Esophagus squamous epithelium (tissue), 5 donors: ENCODE measurements around the gene GATA5. TPM values are rescaled to one million over a fixed set of nuclear protein-coding genes. Genes with fewer than 3 reads are reported as not detected.

Experiments used
- DNase-seq: peaks from one replicate; lab custom pipeline; 2025; lab: John Stamatoyannopoulos, UW
- H3K27ac ChIP-seq, 4 donors: fragments of 200-600 bp; sonication (generic); one replicate each; pipeline ENCODE4 v1.5.1; 2016 to 2019; ENCODE audit warnings: mild to moderate bottlenecking in 1 of 4
- H3K27me3 ChIP-seq, 4 donors: fragments of 200-600 bp; sonication (generic); 1 replicate in 3 of 4; 2 replicates in 1 of 4; pipeline versions ENCODE4 v1.5.1 to v1.6.0; 2017 to 2021; ENCODE audit warnings: antibody characterized with exemption in 1 of 4
- H3K36me3 ChIP-seq, 3 donors: fragments of 200-600 bp; sonication (generic); one replicate each; pipeline ENCODE4 v1.5.1; 2016 to 2019
- H3K4me1 ChIP-seq, 3 donors: fragments of 200-600 bp; sonication (generic); one replicate each; pipeline ENCODE4 v1.5.1; 2017 to 2019
- H3K4me3 ChIP-seq, 4 donors: fragments of 200-600 bp; sonication (generic); 1 replicate in 3 of 4; 2 replicates in 1 of 4; pipeline ENCODE4 v1.5.1; 2016 to 2019; ENCODE audit warnings: mild to moderate bottlenecking in 2 of 4, moderate library complexity in 1 of 4
- H3K9me3 ChIP-seq, 3 donors: fragments of 200-600 bp; sonication (generic); one replicate each; pipeline ENCODE4 v1.5.1; 2016 to 2019
- POLR2A ChIP-seq, 4 donors: fragments of 450-650 bp; IDR thresholded peaks; one replicate each; pipeline ENCODE4 v1.6.1; 2017; ENCODE audit warnings: antibody characterized with exemption in 4 of 4, mild to moderate bottlenecking in 4 of 4, moderate library complexity in 3 of 4
- WGBS, 2 donors: methylation state at CpG; one replicate each; pipeline ENCODE4 v1.1.5; 2018; 5-methylcytosine and 5-hydroxymethylcytosine counted together
- intact Hi-C: fragments of 100-400 bp; cut with DNase I; formaldehyde crosslinking; loops from one replicate; pipeline ENCODE4 v1.15.0; 2022
- total RNA-seq, 4 donors: library from RNA; depleted of rRNA; stranded (reverse); fragments of >200 nt; gene quantifications; one replicate each; pipeline ENCODE4 v1.1.0, GENCODE V29; 2016
- TF ChIP-seq, protein P1 (sequence below), 6 experiments: fragments of 450-650 bp in 4 of 6; fragments of 200-600 bp in 2 of 6; sonication (generic) in 2 of 6; IDR thresholded peaks; one replicate each; pipeline ENCODE4 v1.5.1; 2016 to 2019; ENCODE audit warnings: antibody characterized with exemption in 6 of 6, mild to moderate bottlenecking in 4 of 6, moderate library complexity in 4 of 6
- donor health status: DM: yes; HTN: yes; CAD: no.

Gene GATA5
- total RNA-seq, 4 donors from 2014 or later: 0.19 to 0.85 TPM; not detected in 2

DNA sequence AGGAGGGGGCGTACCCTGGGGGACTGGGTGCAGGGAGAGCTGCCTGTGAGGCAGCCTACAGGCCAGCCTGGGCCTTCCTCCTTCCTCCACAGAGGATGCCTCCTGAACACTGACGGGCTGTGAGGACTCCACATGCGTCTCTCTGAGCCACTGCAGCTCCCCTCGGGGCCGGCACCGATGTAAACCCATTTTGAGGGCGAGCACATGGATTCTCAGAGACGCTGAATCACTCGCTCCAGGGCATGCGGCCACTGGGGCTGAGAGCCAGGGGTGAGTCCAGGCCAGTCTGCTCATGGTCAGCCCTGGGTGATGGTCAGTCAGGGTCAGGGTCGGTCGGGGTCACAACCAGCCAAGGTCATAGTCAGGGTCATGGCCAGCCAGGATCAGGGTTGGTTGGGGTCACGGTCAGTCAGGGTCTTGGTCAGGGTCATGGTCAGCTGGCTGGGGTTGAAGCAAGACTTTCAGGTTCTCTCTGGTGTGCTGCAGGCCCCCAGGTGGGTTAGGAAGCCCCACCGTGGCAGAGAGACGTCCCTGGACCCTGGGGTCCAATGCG is 33.7 kb downstream of the GATA5 start:
- peaks cover 0 to 7% (median 0%) of the 10 kb centered on the region in 3 donors for H3K4me1 ChIP-seq
- H3K27me3 ChIP-seq: peaks cover 0 to 86% (median 0%) of the 10 kb centered on the region in 4 donors
- H3K36me3 ChIP-seq: no peaks in the 10 kb centered on the region
- TF ChIP-seq, protein P1, sequence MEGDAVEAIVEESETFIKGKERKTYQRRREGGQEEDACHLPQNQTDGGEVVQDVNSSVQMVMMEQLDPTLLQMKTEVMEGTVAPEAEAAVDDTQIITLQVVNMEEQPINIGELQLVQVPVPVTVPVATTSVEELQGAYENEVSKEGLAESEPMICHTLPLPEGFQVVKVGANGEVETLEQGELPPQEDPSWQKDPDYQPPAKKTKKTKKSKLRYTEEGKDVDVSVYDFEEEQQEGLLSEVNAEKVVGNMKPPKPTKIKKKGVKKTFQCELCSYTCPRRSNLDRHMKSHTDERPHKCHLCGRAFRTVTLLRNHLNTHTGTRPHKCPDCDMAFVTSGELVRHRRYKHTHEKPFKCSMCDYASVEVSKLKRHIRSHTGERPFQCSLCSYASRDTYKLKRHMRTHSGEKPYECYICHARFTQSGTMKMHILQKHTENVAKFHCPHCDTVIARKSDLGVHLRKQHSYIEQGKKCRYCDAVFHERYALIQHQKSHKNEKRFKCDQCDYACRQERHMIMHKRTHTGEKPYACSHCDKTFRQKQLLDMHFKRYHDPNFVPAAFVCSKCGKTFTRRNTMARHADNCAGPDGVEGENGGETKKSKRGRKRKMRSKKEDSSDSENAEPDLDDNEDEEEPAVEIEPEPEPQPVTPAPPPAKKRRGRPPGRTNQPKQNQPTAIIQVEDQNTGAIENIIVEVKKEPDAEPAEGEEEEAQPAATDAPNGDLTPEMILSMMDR (IDR thresholded peaks at IDR 0.05): no peak
- no peak for TF ChIP-seq POLR2A (IDR thresholded peaks at IDR 0.05)
- H3K27ac ChIP-seq: no peak overlapping the region
- intact Hi-C loops: no loop called here
- DNase-seq: no peak
- WGBS, 2 donors: 80 to 83% methylated on average over 1 to 3 of the region's 16 CpGs
- H3K4me3 ChIP-seq: no peak overlapping the region
- H3K9me3 ChIP-seq: no peaks in the 10 kb centered on the region

DNA sequence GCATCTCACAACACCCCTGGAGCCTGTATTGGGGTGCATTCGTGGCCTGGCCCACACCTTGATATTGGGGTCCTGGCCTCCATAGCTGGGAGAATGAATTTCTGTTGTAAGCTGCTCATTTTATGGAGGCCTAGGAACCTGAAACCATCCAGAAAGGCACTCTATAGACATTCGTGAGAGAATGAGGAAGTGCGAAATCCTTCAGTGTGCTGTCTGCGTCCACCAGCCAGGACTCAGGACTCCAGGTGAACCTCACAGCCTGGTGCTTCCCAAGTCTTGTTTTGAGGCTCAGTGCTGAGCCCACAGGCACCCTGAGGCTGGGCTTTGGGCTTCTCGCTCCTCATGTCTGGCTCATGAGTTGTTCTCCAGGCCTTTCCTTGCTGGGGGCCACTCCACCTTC is 36.6 kb downstream of the GATA5 start:
- Histone ChIP-seq H3K27me3 (peaks cover 0 to 88% (median 0%) of the 10 kb centered on the region in 4 donors), H3K4me3 (no peak overlapping the region), H3K9me3 (no peaks in the 10 kb centered on the region), H3K27ac (no peak overlapping the region), H3K4me1 (peaks cover 0 to 9% (median 0%) of the 10 kb centered on the region in 3 donors), H3K36me3 (no peaks in the 10 kb centered on the region)
- TF ChIP-seq POLR2A (IDR thresholded peaks at IDR 0.05): no peak
- TF ChIP-seq, protein P1 (IDR thresholded peaks at IDR 0.05): no peak
- WGBS, 2 donors: 61 to 80% methylated on average over 4 of the region's 5 CpGs
- intact Hi-C loops: no loop called here
- no peak for DNase-seq

DNA sequence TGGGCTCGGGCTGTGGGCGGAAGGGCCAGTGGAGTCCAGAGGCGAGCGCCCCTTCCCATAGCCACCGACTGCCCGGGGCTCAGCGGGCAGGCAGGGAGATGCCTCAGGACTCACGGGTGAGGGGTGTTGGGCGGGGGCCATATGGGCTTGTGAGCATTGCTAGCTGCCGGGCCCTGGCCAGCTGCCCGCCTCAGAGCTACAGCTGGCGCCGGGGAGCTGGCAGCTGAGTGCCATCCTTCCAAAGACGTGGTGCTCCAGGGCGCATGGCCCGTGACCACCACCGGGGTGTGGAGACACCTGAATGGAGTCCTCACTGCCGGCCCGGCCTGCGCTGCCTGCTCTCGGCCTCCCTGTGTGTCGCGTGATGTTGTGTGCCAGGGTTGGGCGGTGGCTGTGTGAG is 37.9 kb downstream of the GATA5 start:
- Histone ChIP-seq H3K27ac (no peak overlapping the region), H3K27me3 (peaks cover 0 to 86% (median 0%) of the 10 kb centered on the region in 4 donors), H3K36me3 (no peaks in the 10 kb centered on the region), H3K4me1 (peaks cover 0 to 18% (median 0%) of the 10 kb centered on the region in 3 donors), H3K4me3 (no peak overlapping the region), H3K9me3 (no peaks in the 10 kb centered on the region)
- WGBS, 2 donors: 54 to 56% methylated on average over 7 to 16 of the region's 24 CpGs
- intact Hi-C loops: no loop called here
- no peak for DNase-seq
- TF ChIP-seq POLR2A (IDR thresholded peaks at IDR 0.05): no peak
- TF ChIP-seq, protein P1 (IDR thresholded peaks at IDR 0.05): no peak

DNA sequence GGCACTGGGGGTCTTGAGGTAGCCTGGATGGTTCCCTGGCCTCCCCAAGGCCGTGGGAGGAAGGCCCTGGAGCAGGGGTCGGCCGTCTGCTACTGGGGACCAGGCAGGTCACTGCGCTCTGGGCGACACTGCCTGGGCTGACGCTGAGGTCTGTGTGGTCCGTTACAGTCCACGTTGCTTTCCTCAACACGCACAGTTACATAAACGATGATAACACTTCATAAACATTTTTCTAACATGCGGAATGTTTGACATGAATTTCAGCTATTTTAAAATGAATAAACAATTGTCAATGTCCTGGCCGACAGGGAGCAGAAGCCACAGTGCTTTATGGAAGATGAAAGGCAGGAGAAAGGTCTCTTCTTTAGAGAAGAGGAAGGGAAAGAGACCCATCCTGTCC is 38.3 kb downstream of the GATA5 start:
- DNase-seq: no peak
- Histone ChIP-seq H3K27me3 (peaks cover 0 to 85% (median 0%) of the 10 kb centered on the region in 4 donors), H3K9me3 (no peaks in the 10 kb centered on the region), H3K27ac (no peak overlapping the region), H3K4me3 (no peak overlapping the region), H3K36me3 (no peaks in the 10 kb centered on the region), H3K4me1 (peaks cover 0 to 18% (median 0%) of the 10 kb centered on the region in 3 donors)
- TF ChIP-seq, protein P1 (IDR thresholded peaks at IDR 0.05): no peak
- TF ChIP-seq POLR2A (IDR thresholded peaks at IDR 0.05): no peak
- WGBS, 2 donors: 58 to 67% methylated on average over 11 to 12 of the region's 12 CpGs
- intact Hi-C loops: no loop called here

DNA sequence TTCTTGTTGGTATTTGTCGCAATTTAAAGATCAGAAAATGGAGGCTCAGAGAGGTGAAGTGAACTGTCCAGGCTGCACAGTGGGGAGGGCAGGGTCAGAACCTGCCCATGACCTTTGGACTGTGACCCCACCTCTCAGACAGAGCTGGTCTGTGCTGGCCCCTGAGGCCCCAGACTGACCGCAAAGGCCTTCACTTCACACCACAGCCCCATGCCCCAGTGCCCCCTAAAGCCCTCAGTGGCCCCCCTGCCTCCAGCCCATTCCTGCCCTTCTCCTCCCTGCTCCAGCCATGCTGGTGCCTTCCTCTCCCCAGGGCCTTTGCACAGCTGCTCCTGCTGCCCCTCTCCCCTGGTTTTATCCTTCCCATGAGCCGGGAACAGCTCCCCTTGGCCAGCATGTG is 39.1 kb downstream of the GATA5 start:
- peaks cover 0 to 18% (median 0%) of the 10 kb centered on the region in 3 donors for H3K4me1 ChIP-seq
- DNase-seq: no peak
- WGBS, 2 donors: 64 to 93% methylated on average over 2 to 3 of the region's 3 CpGs
- H3K4me3 ChIP-seq: no peak overlapping the region
- intact Hi-C loops: no loop called here
- peaks cover 0 to 77% (median 0%) of the 10 kb centered on the region in 4 donors for H3K27me3 ChIP-seq
- no peaks in the 10 kb centered on the region for H3K9me3 ChIP-seq
- no peak for TF ChIP-seq POLR2A (IDR thresholded peaks at IDR 0.05)
- TF ChIP-seq, protein P1 (IDR thresholded peaks at IDR 0.05): no peak
- H3K27ac ChIP-seq: no peak overlapping the region
- no peaks in the 10 kb centered on the region for H3K36me3 ChIP-seq
